ENCODE data around the gene JRKL. TPM values are rescaled to one million over a fixed set of nuclear protein-coding genes. Genes with fewer than 3 reads are reported as not detected.

JRKL gene
- total and polyA plus RNA-seq, 2 of the 13 experiments (the other 11 are each of a cell fraction or from before 2014, with no cell fraction given) = 3.2 to 4.5 TPM

GRCh38 chr11:96389720-96390487 lies at the start of gene JRKL, which contains the start of gene CCDC82 (continued):
- peak; percentile 75; the same call in 1 of the 2 replicates for TF ChIP-seq AHDC1 (CRISPR knock-in tag; IDR thresholded peaks at IDR 0.05; ENCODE audit: borderline replicate concordance)
- TF ChIP-seq, protein P1, sequence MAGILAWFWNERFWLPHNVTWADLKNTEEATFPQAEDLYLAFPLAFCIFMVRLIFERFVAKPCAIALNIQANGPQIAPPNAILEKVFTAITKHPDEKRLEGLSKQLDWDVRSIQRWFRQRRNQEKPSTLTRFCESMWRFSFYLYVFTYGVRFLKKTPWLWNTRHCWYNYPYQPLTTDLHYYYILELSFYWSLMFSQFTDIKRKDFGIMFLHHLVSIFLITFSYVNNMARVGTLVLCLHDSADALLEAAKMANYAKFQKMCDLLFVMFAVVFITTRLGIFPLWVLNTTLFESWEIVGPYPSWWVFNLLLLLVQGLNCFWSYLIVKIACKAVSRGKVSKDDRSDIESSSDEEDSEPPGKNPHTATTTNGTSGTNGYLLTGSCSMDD (CRISPR knock-in tag; IDR thresholded peaks at IDR 0.05) = no peak
- no peak for TF ChIP-seq EEA1 (CRISPR knock-in tag; IDR thresholded peaks at IDR 0.05; ENCODE audit: borderline replicate concordance)
- 0 out of 2 replicates have a peak, but pooled peaks have one; percentile 27 for TF ChIP-seq HINFP (CRISPR knock-in tag; IDR thresholded peaks at IDR 0.05; ENCODE audit: low read depth)
- TF ChIP-seq MIXL1 (CRISPR knock-in tag; IDR thresholded peaks at IDR 0.05) = 0 out of 2 replicates have a peak, but pooled peaks have one; percentile 23
- TF ChIP-seq, protein P2, sequence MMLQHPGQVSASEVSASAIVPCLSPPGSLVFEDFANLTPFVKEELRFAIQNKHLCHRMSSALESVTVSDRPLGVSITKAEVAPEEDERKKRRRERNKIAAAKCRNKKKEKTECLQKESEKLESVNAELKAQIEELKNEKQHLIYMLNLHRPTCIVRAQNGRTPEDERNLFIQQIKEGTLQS (CRISPR knock-in tag; IDR thresholded peaks at IDR 0.05) = no peak
- TF ChIP-seq ZNF777 (CRISPR knock-in tag; IDR thresholded peaks at IDR 0.05) = peak; percentile 44; the same call in 1 of the 2 replicates
- no peak for TF ChIP-seq THYN1 (CRISPR knock-in tag; IDR thresholded peaks at IDR 0.05; ENCODE audit: borderline replicate concordance, low read depth)
- TF ChIP-seq, protein P3, sequence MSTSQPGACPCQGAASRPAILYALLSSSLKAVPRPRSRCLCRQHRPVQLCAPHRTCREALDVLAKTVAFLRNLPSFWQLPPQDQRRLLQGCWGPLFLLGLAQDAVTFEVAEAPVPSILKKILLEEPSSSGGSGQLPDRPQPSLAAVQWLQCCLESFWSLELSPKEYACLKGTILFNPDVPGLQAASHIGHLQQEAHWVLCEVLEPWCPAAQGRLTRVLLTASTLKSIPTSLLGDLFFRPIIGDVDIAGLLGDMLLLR (CRISPR knock-in tag; IDR thresholded peaks at IDR 0.05) = no peak; the same call in 1 of the 2 replicates
- TF ChIP-seq PAXIP1 (CRISPR knock-in tag; conservative IDR thresholded peaks at IDR 0.05) = peak; percentile 52
- TF ChIP-seq MEF2D (CRISPR knock-in tag; IDR thresholded peaks at IDR 0.05) = peak; percentile 60; the same call in 1 of the 2 replicates
- TF ChIP-seq MXI1 (IDR thresholded peaks at IDR 0.05; ENCODE audit: borderline replicate concordance, low read depth, low read length) = peak; percentile 76; the same call in 1 of the 3 replicates
- no peak for TF ChIP-seq SATB2 (CRISPR knock-in tag; IDR thresholded peaks at IDR 0.05)
- TF ChIP-seq YY1 (IDR thresholded peaks at IDR 0.05; ENCODE audit: insufficient read depth, insufficient replicate concordance, low read depth, low read length) = peak; percentile 43
- 0 out of 2 replicates have a peak, but pooled peaks have one; percentile 18 for TF ChIP-seq ZNF772 (CRISPR knock-in tag; IDR thresholded peaks at IDR 0.05)

Data from HepG2 (cell line).